Stomach (tissue), 9 donors: ENCODE measurements around the gene PRKN. TPM values are rescaled to one million over a fixed set of nuclear protein-coding genes. Genes with fewer than 3 reads are reported as not detected.

Experiments used
- DNase-seq, 2 donors: peaks; one replicate each; pipeline versions ENCODE4 v3.0.0 to v3.0.0-alpha.2; 2013 to 2019
- H3K27ac ChIP-seq, 5 donors: fragments of 200-600 bp in 4 of 5; sonication (generic) in 4 of 5; one replicate each; pipeline ENCODE4 v1.5.1; 2013 to 2019; ENCODE audit warnings: mild to moderate bottlenecking in 1 of 5, moderate library complexity in 1 of 5
- H3K27me3 ChIP-seq, 3 donors: fragments of 200-600 bp; sonication (generic); one replicate each; pipeline ENCODE4 v1.5.1; 2017 to 2019; ENCODE audit warnings: mixed run types in 1 of 3
- H3K36me3 ChIP-seq, 4 donors: fragments of 200-600 bp; sonication (generic); 1 replicate in 3 of 4; 2 replicates in 1 of 4; pipeline ENCODE4 v1.5.1; 2016 to 2019
- H3K4me1 ChIP-seq, 4 donors: fragments of 200-600 bp; sonication (generic); one replicate each; pipeline ENCODE4 v1.5.1; 2016 to 2019
- H3K4me3 ChIP-seq, 4 donors: fragments of 200-600 bp; sonication (generic) in 3 of 4; one replicate each; pipeline ENCODE4 v1.5.1; 2016 to 2019; ENCODE audit warnings: mild to moderate bottlenecking in 1 of 4
- H3K9me3 ChIP-seq, 4 donors: fragments of 200-600 bp; sonication (generic); one replicate each; pipeline ENCODE4 v1.5.1; 2016 to 2019
- EP300 ChIP-seq: sonication (generic); formaldehyde crosslinking; IDR thresholded peaks from one replicate; pipeline ENCODE4 v1.6.1; 2017; ENCODE audit warnings: antibody characterized with exemption
- POLR2A ChIP-seq, 4 donors: fragments of 450-650 bp; IDR thresholded peaks; one replicate each; pipeline ENCODE4 v1.6.1; 2016; ENCODE audit warnings: antibody characterized with exemption in 4 of 4, control low read depth in 2 of 4, mild to moderate bottlenecking in 1 of 4, moderate library complexity in 1 of 4
- POLR2AphosphoS5 ChIP-seq, 3 donors: sonication (generic); formaldehyde crosslinking; IDR thresholded peaks; one replicate each; pipeline ENCODE4 v1.6.1; 2016; ENCODE audit warnings: antibody characterized with exemption in 3 of 3
- WGBS, 5 donors: extraction: QIAGEN DNeasy Blood & Tissue Kit in 3 of 5; methylation state at CpG; one replicate each; pipeline versions ENCODE4 v1.1.5 to v1.1.7; 2013 to 2018; 5-methylcytosine and 5-hydroxymethylcytosine counted together
- intact Hi-C: fragments of 100-400 bp; cut with DNase I; formaldehyde crosslinking; loops from one replicate; pipeline ENCODE4 v1.15.1; 2023; ENCODE audit warnings: low total_unique reads
- polyA plus RNA-seq, 3 donors: library from polyadenylated mRNA; stranded (reverse); fragments of 200-250 nt; gene quantifications; one replicate each; pipeline ENCODE4 v1.2.3, GENCODE V29; 2013
- total RNA-seq, 5 donors: library from RNA; depleted of rRNA; stranded (reverse); fragments of >200 nt; gene quantifications; one replicate each; pipeline versions ENCODE4 v1.1.0 to v1.2.3, GENCODE V29; 2014 to 2016
- TF ChIP-seq, protein P1 (sequence below), 7 experiments: fragments of 450-650 bp in 4 of 7; fragments of 200-600 bp in 3 of 7; sonication (generic) in 3 of 7; IDR thresholded peaks; one replicate each; pipeline ENCODE4 v1.5.1; 2016 to 2019; ENCODE audit warnings: antibody characterized with exemption in 7 of 7, control low read depth in 2 of 7, mild to moderate bottlenecking in 1 of 7
- donor health status: healthy with polysubstance abuse.
- donor health status: Bipolar disorder and iron deficiency.
- donor health status: healthy.

PRKN gene
- total and polyA plus RNA-seq, 8 donors, result 0.68 to 19.8 (median 9.5) TPM

DNA sequence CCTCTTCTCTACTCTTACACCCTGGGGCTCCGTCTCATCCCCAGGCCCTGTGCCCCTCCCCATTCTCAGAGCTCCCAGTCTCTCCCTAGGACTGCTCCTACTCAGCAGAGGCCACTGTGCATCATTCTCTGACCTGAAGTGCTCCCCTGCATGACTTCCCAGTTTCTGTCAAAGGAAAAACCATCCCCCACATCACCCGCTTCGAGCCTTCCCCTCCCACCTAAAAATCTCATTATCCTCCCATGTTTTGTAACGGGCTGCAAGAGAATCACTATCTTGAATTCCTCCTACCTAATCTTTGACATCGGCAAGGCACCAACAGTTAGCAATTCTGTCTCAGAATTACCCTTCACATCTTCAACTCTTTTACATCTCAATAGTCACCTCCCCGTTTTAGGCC is 463.0 kb downstream of the PRKN start:
- Histone ChIP-seq H3K27ac (no peak overlapping the region), H3K9me3 (no peaks in the 10 kb centered on the region), H3K4me1 (no peaks in the 10 kb centered on the region), H3K36me3 (no peaks in the 10 kb centered on the region), H3K4me3 (no peak overlapping the region), H3K27me3 (no peaks in the 10 kb centered on the region)
- DNase-seq, result no peak
- 84 to 87% (median 84%) methylated on average over 6 of the region's 6 CpGs for WGBS, 5 donors
- intact Hi-C loops, result no loop called here
- TF ChIP-seq POLR2A (IDR thresholded peaks at IDR 0.05) (no peak), POLR2AphosphoS5 (IDR thresholded peaks at IDR 0.05) (no peak), EP300 (no peak)
- TF ChIP-seq, protein P1, sequence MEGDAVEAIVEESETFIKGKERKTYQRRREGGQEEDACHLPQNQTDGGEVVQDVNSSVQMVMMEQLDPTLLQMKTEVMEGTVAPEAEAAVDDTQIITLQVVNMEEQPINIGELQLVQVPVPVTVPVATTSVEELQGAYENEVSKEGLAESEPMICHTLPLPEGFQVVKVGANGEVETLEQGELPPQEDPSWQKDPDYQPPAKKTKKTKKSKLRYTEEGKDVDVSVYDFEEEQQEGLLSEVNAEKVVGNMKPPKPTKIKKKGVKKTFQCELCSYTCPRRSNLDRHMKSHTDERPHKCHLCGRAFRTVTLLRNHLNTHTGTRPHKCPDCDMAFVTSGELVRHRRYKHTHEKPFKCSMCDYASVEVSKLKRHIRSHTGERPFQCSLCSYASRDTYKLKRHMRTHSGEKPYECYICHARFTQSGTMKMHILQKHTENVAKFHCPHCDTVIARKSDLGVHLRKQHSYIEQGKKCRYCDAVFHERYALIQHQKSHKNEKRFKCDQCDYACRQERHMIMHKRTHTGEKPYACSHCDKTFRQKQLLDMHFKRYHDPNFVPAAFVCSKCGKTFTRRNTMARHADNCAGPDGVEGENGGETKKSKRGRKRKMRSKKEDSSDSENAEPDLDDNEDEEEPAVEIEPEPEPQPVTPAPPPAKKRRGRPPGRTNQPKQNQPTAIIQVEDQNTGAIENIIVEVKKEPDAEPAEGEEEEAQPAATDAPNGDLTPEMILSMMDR (IDR thresholded peaks at IDR 0.05), result no peak

DNA sequence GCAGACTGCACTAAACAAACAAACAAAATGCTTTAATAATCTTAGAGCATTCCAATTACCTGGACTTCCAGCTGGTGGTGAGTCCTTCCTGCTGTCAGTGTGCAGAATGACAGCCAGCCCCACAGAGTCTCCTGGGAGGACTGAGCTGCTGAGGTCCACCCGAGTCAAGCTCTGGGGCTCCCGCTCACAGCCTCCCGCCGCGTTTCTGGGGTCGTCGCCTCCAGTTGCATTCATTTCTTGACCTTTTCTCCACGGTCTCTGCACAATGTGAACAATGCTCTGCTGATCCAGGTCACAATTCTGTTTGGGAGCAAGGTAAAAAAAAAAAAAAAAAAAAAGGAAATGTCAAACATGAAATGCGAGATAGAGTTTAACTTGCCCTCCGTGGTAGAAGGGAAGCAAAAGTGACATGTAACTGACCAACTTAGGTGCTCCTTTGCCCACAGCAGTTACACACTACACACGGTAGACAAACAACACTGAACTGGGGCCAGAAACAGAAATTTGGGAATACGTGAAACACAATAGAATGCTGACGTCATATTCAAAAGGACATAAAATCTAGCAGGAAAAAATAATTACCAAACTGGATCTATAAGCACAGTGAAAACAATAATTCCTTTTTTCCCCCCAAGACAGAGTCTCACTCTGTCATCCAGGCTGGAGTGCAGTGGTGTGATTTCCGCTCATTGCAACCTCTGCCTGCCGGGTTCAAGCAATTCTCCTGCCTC is 464.9 kb downstream of the PRKN start:
- intact Hi-C loops, result no loop called here
- H3K27me3 ChIP-seq, result no peaks in the 10 kb centered on the region
- no peak for DNase-seq
- no peak overlapping the region for H3K27ac ChIP-seq
- no peaks in the 10 kb centered on the region for H3K4me1 ChIP-seq
- H3K9me3 ChIP-seq, result no peaks in the 10 kb centered on the region
- WGBS, 5 donors, result 66 to 80% (median 75%) methylated on average over 11 to 15 of the region's 15 CpGs
- no peaks in the 10 kb centered on the region for H3K36me3 ChIP-seq
- no peak overlapping the region for H3K4me3 ChIP-seq
- no peak for TF ChIP-seq POLR2A (IDR thresholded peaks at IDR 0.05)
- no peak for TF ChIP-seq POLR2AphosphoS5 (IDR thresholded peaks at IDR 0.05)
- TF ChIP-seq EP300, result no peak
- TF ChIP-seq, protein P1 (IDR thresholded peaks at IDR 0.05), result no peak

DNA sequence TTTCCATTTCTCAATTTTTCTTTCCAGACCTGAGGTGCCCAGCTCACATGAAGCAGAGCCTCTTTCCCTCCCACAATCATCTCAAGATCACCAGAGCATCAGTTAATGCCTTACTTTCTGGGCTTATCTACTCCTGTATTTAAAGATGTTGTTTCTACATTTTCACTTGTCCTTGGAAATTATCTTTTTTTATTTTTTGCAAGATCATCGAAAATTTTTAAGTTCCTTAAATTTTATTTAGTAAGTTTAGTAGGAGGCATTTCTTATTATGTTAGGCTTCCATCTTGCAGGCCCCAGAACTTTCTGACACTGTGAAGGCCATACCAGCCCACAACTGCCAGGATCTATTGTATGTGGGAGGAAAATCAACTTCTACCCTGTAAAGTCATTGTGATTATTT is 466.0 kb downstream of the PRKN start:
- DNase-seq, result no peak
- Histone ChIP-seq H3K27ac (no peak overlapping the region), H3K27me3 (no peaks in the 10 kb centered on the region), H3K36me3 (no peaks in the 10 kb centered on the region), H3K4me1 (no peaks in the 10 kb centered on the region), H3K4me3 (no peak overlapping the region), H3K9me3 (no peaks in the 10 kb centered on the region)
- intact Hi-C loops, result no loop called here
- 82 to 94% (median 89%) methylated on average over 1 of the region's 1 CpG for WGBS, 5 donors
- TF ChIP-seq, protein P1 (IDR thresholded peaks at IDR 0.05), result no peak
- TF ChIP-seq POLR2A (IDR thresholded peaks at IDR 0.05) (no peak), POLR2AphosphoS5 (IDR thresholded peaks at IDR 0.05) (no peak), EP300 (no peak)

DNA sequence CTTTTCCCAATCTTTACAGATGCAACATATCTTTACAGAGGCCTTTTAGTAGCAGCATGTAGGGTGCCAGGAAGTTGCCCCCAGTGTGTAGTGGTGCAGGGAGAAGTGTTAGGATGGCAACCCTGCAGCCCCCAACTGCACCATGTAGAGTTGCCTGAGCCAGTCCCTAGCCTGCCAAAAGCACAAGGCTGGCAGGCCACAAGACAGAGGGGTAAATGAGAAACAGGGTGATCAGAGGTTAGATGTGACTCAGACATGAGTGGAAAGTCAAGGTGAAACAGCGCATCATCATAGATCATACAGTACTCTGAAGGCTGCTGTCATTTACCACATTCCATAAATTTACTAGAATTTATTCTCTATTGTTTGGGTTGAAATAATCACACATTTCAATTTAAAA is 467.5 kb downstream of the PRKN start:
- H3K4me1 ChIP-seq, result no peaks in the 10 kb centered on the region
- DNase-seq, result no peak
- no peak overlapping the region for H3K27ac ChIP-seq
- TF ChIP-seq, protein P1 (IDR thresholded peaks at IDR 0.05), result no peak
- TF ChIP-seq POLR2A (IDR thresholded peaks at IDR 0.05), result no peak
- TF ChIP-seq POLR2AphosphoS5 (IDR thresholded peaks at IDR 0.05), result no peak
- TF ChIP-seq EP300, result no peak
- intact Hi-C loops, result no loop called here
- H3K9me3 ChIP-seq, result no peaks in the 10 kb centered on the region
- H3K36me3 ChIP-seq, result no peaks in the 10 kb centered on the region
- H3K27me3 ChIP-seq, result no peaks in the 10 kb centered on the region
- H3K4me3 ChIP-seq, result no peak overlapping the region
- WGBS, 5 donors, result 96 to 100% (median 100%) methylated on average over 1 of the region's 1 CpG
